ENCODE measurements around the gene SRR.

Gene SRR

DNA sequence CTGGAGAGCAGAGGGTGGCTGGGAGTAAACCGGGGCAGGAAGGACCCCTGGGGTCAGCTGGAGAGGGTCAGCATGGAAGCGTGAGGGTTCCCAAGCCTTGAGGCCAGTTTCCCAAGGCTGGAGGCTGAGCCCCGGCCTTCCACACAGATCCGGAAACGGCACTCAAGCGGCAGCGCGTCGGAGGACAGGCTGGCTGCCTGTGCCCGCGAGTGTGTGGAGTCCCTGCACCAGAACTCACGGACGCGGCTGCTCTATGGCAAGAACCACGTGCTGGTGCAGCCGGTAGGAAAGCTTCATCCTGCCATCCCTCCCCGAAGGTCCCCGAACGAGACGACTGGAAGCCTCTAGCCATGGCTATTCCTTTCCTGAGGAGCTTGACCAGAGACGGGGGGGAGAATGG is 59.6 kb downstream of the SRR start:
- H3K27me3 ChIP-seq (ENCODE audit: insufficient read depth, low read depth, severe bottlenecking), result no peaks in the 10 kb centered on the region
- H3K27ac ChIP-seq, result no peak overlapping the region
- H3K36me3 ChIP-seq, result peaks cover 44% of the 10 kb centered on the region
- no peak for DNase-seq
- H3K4me3 ChIP-seq (ENCODE audit: low read depth, low read length), result no peak overlapping the region
- no peaks in the 10 kb centered on the region for H3K9me3 ChIP-seq (ENCODE audit: severe bottlenecking)
- TF ChIP-seq, protein P1, sequence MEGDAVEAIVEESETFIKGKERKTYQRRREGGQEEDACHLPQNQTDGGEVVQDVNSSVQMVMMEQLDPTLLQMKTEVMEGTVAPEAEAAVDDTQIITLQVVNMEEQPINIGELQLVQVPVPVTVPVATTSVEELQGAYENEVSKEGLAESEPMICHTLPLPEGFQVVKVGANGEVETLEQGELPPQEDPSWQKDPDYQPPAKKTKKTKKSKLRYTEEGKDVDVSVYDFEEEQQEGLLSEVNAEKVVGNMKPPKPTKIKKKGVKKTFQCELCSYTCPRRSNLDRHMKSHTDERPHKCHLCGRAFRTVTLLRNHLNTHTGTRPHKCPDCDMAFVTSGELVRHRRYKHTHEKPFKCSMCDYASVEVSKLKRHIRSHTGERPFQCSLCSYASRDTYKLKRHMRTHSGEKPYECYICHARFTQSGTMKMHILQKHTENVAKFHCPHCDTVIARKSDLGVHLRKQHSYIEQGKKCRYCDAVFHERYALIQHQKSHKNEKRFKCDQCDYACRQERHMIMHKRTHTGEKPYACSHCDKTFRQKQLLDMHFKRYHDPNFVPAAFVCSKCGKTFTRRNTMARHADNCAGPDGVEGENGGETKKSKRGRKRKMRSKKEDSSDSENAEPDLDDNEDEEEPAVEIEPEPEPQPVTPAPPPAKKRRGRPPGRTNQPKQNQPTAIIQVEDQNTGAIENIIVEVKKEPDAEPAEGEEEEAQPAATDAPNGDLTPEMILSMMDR (IDR thresholded peaks at IDR 0.05; ENCODE audit: low read depth, low read length), result no peak

DNA sequence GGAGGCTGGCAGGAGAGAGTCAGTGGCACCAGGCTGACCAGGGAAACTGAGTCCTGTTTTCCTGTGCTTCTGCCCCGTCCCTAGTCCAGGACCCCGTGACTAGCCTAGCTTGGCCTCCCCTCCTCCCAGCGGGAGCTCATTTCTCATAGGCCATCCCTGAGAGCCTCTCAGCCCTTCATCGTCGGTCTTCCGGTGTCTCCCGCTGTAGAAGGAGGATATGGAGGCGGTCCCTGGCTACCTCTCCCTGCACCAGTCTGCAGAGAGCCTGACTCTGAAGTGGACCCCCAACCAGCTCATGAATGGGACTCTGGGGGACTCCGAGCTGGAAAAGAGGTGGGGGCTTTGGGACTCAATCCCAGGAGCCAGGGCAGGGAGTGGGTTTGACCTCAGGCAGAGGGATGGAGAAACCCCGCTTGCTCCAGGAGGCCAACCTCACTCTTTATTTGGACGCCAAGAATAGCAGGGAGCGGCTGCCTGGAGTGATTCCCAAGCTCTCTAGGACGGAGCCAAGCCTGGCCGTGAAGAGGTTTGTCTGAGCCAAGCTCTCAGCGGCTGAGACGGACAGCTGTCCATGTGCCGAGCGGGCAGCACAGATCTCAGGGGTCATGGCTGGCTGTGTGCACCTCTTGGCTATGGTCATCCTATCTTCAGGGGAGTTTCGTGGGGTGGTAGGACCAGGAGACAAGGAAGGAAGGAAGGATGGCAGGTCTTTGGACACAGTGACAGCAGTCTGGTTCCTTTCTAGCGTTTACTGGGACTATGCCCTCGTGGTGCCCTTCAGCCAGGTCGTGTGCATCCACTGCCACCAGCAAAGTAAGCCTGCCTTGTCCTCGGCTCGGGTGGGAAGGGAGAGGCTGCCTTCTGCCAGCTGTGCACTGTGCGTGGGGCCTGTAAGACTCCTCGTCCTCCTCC is 60.4 kb downstream of the SRR start:
- Histone ChIP-seq H3K36me3 (peaks cover 44% of the 10 kb centered on the region), H3K27me3 (ENCODE audit: insufficient read depth, low read depth, severe bottlenecking) (no peaks in the 10 kb centered on the region), H3K9me3 (ENCODE audit: severe bottlenecking) (no peaks in the 10 kb centered on the region), H3K4me3 (ENCODE audit: low read depth, low read length) (no peak overlapping the region), H3K27ac (no peak overlapping the region)
- TF ChIP-seq, protein P1 (IDR thresholded peaks at IDR 0.05; ENCODE audit: low read depth, low read length), result no peak
- no peak for DNase-seq

DNA sequence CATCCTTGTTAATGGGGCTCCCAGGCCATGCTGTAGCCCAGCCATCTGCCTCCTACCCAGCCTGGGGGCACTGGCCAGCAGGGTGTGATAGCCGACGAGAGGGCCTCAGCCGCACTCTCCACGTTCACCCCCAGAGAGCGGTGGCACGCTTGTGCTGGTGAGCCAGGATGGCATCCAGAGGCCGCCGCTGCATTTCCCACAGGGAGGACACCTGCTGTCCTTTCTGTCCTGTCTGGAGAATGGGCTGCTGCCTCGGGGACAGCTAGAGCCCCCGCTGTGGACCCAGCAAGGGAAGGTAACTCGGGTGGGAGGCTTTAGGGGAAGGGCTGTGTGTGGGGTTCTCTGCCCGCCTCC is 61.0 kb downstream of the SRR start:
- no peak for DNase-seq
- no peak overlapping the region for H3K27ac ChIP-seq
- H3K4me3 ChIP-seq (ENCODE audit: low read depth, low read length), result no peak overlapping the region
- TF ChIP-seq, protein P1 (IDR thresholded peaks at IDR 0.05; ENCODE audit: low read depth, low read length), result no peak
- no peaks in the 10 kb centered on the region for H3K27me3 ChIP-seq (ENCODE audit: insufficient read depth, low read depth, severe bottlenecking)
- peaks cover 44% of the 10 kb centered on the region for H3K36me3 ChIP-seq
- H3K9me3 ChIP-seq (ENCODE audit: severe bottlenecking), result no peaks in the 10 kb centered on the region

DNA sequence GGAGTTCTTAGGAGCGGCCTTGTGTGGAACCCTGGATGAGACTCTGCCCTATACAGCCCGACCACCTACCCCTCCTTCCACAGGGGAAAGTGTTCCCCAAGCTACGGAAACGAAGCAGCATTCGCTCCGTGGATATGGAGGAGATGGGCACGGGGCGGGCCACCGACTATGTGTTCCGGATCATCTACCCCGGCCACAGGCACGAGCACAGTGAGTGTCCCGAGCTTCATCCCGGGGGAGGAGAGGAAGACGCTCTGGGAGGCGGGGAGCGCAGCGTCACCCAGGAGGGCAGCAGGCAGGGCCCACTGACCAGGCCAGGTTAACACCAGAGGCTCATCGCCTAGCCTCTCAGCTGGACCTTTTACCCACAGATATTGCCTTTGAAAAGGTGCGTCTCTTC is 61.4 kb downstream of the SRR start:
- peaks cover 44% of the 10 kb centered on the region for H3K36me3 ChIP-seq

DNA sequence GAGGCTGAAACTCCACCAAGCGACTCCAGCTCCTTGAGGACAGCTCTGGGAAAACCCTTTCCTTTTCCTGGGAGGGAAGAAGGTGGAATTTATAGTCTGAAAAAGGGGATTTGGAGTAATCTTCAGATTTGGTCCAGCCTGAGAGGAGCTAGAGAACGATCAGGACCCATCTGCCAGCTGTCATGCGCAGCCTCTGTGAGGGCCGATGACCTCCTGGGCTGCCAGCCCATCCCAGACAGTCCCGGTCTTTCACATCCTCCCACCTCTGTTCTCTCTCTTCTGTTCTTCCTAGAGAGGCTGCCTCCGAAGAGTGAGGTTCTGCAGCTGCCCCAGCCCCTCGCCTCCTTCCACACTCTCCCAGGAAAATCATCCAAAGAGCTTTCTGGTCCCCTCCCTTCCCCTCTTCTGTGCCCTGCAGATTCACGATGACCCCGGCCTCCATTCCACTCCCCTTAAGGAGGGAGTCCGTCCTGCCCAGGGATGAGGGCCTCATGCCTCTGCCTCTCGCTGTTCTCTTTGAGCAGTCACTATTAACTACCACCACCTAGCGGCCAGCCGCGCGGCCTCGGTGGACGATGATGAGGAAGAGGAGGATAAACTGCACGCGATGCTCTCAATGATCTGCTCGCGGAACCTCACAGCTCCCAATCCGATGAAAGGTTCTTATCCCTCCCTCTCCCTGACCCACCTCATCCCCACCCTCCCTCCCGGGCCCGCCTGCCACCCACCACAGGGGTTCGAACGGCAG is 63.2 kb downstream of the SRR start:
- peak overlapping the region; percentile 76 for H3K27ac ChIP-seq

More for the DNA sequence above, 61.4 kb downstream of the SRR start:
- Histone ChIP-seq H3K27me3 (ENCODE audit: insufficient read depth, low read depth, severe bottlenecking) (no peaks in the 10 kb centered on the region), H3K27ac (no peak overlapping the region), H3K9me3 (ENCODE audit: severe bottlenecking) (no peaks in the 10 kb centered on the region), H3K4me3 (ENCODE audit: low read depth, low read length) (no peak overlapping the region)
- TF ChIP-seq, protein P1 (IDR thresholded peaks at IDR 0.05; ENCODE audit: low read depth, low read length), result no peak
- DNase-seq, result no peak

More for the DNA sequence above, 63.2 kb downstream of the SRR start:
- H3K4me3 ChIP-seq (ENCODE audit: low read depth, low read length), result no peak overlapping the region
- no peaks in the 10 kb centered on the region for H3K9me3 ChIP-seq (ENCODE audit: severe bottlenecking)
- H3K36me3 ChIP-seq, result peaks cover 47% of the 10 kb centered on the region
- DNase-seq, result peak; percentile 84
- H3K27me3 ChIP-seq (ENCODE audit: insufficient read depth, low read depth, severe bottlenecking), result no peaks in the 10 kb centered on the region
- TF ChIP-seq, protein P1 (IDR thresholded peaks at IDR 0.05; ENCODE audit: low read depth, low read length), result peak; percentile 79

All from WERI-Rb-1 (cell line).